HG03103 (cell line): ENCODE data around the gene TCF12.
"Not testable (repeated sequence)": the region's sequence is repeated elsewhere in the genome, so short reads cannot be mapped to it uniquely, and the experiment has no call there.

Experiments used
- ATAC-seq: cut with Tn5 transposase; IDR thresholded peaks from one replicate; pipeline ENCODE4 v1.9.1; 2021; ENCODE audit warnings: low read depth; ENCODE audit not compliant: unreplicated experiment

The TCF12 gene

DNA sequence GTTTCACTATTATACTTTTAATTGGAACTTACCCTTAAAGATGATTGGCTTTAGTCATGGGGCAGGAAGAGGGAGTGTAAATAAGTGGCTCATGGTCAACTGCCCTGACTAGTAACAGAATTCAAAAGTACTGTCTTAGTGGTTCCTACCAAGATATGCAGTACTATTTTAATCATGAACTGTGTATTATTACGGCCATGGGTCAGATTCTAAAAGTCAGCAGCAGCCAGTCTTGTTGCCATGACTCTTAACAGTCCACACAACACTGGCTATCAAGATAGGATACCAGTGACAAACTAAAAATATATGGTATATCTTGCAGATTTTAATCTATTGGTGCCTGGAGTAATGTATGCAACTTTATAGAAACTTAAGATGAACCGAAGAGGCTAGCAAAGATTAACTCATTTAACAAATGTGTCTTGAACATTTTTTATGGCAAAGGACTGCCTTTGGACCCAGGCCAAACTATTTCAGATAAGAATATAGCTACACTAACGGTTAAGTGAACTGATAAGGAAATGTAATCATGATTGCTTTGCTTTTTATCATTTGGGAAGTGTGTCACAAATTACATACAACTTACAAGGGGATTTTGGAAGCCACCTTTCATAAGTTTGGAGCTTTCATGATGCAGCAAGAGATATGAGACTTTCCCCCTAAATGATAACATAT, 163.7 kb downstream of the TCF12 start:
- no peak for ATAC-seq

DNA sequence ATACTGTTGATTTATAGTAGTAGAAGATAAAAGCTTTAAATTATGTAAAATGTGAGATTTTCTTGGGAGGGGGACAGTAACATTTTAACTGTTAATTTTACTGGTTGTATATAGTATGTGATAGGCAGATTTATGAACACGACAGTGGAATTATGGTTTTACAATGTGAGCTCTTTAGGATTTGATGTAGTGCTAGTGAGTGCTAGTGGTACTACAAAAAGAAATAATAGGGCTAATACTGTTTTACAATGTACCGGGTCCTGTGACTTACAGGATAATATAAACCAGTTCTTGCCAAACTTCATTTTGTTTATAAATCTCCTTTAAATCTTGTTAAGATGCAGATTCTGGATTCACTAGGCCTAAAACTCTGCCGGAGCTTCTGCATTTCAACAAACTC, 165.7 kb downstream of the TCF12 start:
- no peak for ATAC-seq

DNA sequence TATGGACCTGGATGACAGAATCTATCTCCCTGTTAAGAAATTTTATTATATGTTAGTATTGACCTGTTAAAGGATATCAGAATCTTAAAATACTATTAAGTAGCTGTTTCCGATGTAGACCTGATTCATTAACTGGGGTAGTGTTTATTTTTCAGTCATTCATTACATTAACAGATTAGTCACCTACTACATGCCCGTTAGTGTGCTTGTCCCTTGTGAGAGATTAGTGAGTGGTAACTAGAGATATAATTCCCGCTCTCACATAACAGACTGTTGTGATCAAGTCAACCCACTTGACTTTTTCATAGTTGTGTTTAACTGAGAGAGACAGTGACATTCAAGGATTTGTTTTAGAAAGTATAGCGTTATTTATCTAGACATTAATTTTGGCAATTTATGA, 166.8 kb downstream of the TCF12 start:
- no peak for ATAC-seq

DNA sequence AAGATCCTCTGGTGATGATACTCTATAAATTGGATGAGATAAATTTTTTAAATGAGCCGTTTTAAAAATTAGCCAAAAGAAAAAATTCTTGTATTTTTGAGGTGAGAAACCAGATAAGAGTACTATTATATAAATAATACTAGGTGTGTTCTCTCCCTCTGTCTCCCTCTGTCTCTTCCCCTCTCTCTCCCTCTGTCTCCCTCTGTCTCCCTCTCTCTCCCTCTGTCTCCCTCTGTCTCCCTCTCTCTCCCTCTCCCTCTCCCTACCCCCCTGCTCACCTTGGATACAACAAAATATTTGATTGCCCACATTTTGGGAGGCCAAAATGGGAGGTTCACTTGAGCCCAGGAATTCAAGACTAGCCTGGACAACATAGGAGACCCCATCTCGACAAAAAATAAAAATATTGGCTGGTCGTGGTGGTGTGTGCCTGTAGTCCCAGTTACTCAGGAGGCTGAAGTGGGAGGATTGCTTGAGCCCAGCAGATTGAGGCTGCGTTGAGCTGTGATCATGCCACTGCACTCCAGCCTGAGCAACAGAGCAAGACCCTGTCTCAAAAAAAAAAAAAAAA, 168.5 kb downstream of the TCF12 start:
- ATAC-seq = no peak

DNA sequence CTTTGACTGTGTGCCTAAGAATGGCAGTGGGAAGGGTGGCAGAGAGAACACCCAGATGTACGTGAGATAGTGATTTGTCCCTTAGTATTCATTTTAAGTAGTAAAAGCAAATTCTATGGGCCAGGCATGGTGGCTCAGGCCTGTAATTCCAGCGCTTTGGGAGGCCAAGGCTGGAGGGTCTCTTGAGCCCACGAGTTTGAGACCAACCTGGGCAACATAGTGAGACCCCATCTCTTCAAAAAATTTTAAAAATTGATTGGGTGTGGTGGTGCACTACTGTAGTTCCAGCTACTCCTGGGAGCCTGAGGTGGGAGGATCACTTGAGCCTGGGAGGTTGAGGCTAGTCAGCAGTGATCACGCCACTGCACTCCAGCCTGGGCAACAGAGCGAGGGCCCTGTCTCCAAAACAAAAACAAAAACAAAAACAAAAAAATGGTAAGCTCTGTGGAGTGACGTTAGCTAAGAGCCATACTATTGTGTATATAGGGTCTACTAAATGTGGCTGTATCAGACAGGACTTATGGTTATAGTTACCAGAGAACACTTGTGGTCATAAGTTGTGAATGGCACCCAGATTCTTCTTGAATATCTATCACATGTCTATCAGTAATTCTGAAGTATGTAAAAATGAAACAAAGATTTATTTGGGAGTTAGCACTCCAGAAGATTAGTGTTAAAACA, 171.5 kb downstream of the TCF12 start:
- ATAC-seq = no peak

DNA sequence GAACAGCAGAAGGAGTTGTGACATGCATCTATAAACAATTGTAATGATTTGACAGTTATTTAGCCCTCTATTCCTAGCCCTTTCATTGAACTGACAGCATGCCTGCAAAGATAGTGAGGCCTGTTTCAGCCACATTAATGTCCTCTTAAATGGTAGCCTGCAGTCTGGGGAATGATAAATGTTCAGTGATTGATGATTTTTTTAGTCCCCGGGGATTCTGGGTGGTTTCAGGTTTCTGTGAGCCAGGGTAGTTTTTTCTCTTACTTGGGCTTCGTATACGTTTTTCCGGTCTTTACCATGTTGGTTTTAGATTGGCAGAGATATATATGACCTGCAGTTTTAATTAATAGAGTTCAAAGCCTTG, 172.0 kb downstream of the TCF12 start:
- ATAC-seq = no peak

DNA sequence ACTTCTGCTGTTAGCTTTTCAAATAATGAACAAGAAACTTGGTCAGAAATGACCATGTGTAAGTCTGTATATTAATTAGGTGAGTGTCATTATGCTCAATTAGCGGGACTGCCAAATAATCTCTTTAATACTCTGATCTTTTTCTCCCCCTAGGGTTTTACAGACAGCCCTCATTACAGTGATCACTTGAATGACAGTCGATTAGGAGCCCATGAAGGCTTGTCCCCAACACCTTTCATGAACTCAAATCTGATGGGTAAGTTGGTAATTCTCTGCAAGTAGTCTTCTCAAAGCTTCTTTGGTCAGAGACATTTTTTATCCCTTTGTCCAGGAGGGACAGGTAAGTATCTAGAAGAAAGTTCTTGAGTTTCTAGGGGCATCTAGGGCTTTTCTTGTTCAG, 173.2 kb downstream of the TCF12 start:
- ATAC-seq = no peak

DNA sequence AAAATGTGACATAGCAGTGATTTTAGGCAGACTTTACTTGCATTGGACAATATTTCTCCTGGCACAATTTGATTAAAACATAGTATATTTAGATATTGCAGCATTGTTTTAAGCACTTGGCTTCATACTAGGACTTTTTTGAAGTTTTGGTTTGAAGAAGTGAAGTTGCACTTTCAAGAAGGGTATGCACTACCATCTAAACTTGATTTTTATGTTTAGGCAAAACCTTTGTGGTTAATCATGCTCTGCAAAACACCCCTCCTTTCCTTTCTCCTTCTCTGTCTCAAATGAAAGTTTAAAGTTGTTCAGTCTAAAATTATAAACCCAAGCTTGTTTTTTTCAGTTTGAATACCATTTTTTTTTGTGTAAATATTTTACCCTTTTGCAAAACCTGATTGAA, 173.8 kb downstream of the TCF12 start:
- no peak for ATAC-seq

DNA sequence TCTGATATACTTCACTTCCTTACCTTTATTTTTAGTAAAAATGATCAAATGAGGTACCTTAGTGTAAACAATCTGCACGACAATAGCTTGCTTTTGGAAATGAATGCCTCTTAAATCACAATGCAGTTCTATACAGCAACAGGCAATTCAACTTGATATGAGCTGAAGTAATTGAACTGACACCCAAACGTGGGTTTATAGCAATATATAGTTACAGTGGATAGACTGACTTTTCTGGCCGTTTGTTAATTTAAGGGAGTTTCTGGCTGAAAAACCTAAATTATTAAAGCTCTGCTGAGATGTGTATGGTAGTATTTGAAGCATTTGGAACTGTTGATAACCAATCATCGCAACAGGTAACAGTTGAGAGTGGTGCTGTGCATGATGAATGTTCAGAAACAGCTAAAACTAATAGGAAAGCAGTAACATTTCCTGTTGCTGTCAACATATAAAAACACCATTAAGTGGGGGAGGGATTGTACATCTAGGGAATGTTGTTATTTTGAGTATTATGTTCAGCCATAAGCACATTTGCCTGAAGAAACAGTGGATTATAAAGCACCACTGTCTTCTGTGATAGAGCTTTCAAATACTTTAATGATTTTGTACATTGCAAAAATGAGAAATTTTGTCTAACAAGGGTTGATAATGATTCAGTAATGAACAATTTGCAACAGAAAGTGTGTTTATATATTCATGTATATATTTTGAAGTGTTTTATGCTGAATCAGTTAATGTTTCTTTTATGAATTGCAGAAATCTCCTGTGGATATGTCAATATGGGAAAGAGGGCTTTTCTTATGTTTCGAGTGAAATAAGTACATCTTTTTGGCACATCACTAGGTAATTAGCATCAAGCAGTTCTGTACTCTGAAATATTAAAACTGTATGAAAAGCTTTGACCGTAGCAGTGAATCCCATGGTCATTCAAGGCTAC, 176.1 kb downstream of the TCF12 start:
- ATAC-seq = no peak

DNA sequence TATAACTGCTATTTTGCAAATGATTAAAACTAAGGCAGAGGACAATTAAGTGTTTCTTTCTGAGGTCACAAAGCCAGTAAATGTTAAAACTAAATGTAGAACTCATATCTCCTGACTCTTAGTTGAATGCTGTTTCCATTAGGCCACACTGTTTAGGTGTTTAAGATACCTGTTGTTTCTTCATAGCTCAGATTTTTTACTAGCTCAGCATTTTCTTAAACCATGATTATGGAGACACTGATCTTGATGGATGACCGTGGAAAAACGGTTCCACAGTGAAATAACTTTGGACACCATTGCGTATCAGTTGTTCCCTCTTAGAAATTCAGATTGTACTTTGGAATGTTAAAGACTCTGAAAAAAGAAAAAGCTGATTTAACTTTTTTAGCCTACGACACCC, 177.5 kb downstream of the TCF12 start:
- no peak for ATAC-seq

DNA sequence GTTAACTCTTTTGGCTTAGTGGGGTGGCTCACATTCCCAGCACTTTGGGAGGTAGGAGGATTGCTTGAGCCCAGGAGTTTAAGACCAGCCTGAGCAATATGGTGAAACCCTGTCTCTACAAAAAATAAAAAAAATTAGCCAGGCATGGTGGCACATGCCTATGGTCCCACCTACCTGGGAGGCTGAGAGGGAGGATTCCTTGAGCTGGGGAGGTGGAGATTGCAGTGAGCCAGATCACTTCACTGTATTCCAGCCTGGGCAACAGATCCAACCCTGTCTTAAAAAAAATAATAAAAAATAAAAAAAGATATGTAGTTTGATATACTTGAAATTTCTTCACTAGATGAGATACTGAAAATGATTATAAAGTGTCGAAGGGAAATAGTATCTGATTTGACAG, 178.8 kb downstream of the TCF12 start:
- no peak for ATAC-seq

DNA sequence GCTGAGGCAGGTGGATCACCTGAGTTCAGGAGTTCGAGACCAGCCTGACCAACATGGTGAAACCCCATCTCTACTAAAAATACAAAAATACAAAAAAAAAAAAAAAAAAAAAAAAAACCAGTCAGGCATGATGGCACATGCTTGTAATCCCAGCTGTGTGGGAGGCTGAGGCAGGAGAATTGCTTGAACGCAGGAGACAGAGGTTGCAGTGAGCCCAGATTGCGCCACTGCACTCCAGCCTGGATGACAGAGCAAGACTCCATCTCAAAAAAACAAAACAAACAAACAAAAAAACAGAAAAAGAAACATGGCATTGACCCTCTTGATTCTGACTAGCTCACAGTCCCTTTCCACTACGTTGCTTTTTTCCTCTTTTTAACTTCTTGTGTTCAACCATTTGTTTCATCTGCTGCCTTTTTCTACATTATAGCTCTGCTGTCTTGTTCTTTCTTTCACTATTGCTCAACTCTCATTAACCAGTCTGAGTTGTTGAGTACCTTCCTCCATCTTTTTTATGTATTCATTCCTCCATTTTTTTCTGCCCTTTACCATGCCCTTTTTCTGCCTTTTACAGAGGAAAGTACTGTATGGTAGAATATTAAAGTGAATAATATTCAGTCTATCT, 179.6 kb downstream of the TCF12 start:
- ATAC-seq = not testable (repeated sequence)

DNA sequence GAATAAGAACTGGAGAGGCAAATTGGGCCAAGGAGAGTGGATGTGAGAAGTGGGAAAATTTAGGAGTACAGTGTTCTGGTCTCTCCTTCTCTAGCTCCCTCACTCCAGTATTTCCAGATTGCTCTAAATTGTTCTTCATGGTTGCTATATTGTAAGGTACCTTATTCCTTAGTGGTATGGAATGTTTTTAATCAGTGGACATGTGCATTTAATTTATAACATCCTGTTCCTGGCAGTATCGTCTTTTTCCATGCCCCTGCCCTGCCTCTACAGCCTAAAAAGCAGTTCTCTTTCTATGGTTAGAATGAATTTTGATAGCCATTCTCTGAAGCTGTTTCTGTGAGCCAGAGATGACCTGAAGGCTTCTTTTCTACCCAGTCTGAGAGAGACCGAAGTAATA, 180.5 kb downstream of the TCF12 start:
- ATAC-seq = no peak

DNA sequence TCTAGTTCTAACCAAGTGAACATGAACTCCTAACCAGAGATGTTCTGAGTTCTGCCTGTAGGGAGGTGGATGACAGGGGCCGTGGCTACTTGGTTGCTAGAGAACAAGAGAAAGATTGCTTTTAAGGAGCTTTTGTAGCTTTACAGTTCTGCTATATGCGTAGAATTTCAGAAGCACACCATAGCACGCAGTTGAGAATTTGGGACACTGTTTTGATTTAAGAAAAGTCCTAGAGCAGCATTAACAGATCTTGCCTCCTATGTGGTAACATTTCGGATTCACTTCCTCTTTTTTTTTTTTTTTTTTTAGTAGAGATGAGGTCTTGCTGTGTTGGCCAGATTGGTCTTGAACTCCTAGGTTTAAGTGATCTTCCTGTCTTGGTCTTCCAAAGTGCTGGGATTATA, 181.7 kb downstream of the TCF12 start:
- ATAC-seq = no peak

DNA sequence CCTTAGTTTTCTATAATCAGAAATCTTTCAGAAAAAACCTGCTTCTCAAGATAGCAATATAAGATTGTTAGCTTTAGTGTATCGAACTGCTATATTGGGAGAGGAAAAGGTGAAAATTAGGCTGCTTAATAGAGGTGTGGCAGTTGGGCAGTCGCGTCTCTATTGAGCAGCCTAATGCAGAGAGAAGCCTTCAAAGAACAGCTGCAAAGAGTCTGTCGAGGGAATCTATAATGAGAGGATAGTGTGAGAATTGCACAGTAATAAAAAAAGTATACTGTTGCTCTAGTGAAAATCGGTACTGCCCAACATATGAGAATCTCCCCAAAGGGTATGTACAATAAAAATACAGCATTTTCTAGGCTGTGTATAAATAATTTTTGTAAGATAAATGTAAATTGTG, 184.4 kb downstream of the TCF12 start:
- no peak for ATAC-seq

DNA sequence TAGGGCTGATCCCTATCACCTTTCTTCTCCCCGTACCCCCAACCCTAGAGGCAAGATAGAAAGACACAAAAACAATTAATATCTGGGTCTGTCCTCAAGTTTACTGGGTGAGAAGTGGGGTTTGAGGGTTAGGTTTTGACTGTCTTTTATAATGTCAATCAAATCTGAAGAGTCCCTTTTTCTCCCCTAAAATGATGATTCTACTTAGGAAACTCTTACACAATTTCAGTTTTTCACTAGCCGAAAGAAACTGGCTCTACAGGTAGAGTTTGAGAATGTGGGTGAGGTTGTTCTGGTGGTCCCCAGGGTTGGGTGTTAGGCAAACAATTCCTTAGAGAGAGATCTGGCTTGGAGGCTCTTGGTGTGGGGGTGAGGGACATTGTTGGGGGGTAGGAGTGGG, 189.9 kb downstream of the TCF12 start:
- no peak for ATAC-seq

DNA sequence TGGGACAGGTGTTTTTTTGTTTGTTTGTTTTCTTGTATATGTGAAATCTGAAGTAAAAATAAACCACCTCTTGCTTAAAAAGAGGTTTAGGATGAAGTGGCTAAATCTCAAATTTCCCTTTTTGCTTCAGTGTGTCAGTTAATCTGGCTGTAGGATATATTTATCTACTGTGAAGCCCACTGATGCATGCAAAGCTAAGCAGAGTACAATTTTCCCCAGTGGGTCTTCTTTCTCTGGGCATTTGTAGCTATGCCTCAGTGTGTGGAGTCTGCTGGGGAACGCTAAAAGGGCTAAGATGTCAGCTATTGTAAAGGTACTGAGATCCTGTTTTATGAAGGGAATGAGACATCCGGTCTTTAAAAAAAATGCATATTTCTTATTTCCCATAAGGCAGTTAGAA, 190.6 kb downstream of the TCF12 start:
- no peak for ATAC-seq

DNA sequence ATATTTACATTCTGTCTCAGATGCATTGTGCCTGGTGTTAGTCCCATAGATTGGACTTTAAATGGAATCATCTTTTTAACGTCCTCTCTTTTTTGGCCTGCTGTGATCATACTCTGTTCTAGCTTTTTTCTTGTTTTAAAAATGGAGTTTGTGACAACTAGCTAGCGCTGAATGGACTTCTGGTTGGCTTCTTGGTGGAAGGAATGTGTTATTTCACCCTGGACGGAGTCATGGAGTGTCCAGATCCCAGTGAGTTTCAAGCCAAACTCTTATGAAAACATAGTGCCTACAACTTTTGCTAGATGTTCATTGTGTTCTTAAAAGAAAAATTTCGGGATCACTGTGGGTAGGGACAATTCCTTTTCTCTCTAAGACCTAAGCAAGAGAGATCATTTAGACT, 192.6 kb downstream of the TCF12 start:
- no peak for ATAC-seq

DNA sequence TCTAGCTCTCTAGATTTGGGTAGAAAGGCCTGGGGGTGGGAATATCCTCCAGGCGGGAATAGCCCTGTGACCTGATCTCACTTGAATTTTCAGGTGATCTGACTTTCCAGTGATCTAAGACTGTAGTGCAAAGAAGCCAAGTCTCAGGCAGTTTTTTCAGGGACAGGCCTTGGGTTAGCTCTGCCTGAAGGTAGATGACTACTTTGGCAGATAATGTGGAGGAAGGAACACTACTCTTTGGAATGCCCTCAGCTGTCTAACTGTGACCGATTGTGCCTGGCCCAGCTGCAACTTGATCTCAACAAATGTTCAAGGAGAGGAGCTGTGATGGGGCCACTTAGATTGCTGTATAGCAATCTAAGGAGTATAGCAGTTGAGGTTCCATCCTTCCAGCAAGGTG, 193.7 kb downstream of the TCF12 start:
- no peak for ATAC-seq

DNA sequence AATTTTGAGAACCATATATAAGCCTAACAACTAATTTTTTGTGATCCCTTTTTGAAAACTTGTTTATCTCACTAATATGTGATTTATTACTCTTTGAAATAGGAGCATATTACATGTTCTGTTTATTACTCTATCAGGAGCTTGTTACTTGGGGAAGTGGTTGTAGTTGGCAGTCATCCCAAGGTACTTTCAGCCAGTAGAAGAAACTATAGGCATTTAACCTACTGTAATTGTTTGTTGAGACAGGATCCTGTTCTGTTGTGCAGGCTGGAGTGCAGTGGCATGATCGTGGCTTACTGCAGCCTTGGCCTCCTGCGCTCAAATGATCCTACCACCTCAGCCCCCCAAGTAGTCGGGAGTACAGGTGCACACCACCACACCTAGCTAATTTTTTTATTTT, 195.6 kb downstream of the TCF12 start:
- ATAC-seq = no peak
